Motor neuron (in vitro differentiated cells): ENCODE data around the gene PRKCA. TPM values are rescaled to one million over a fixed set of nuclear protein-coding genes. Genes with fewer than 3 reads are reported as not detected.
"Not testable (repeated sequence)": the region's sequence is repeated elsewhere in the genome, so short reads cannot be mapped to it uniquely, and the experiment has no call there.

Experiments
- ATAC-seq, 8 experiments: fragments of 200-7000 bp; cut with Tn5 transposase; replicated peaks in 6 of 8; 2 replicates each; pipeline ENCODE4 v1.8.0; 2021; ENCODE audit warnings: mild to moderate bottlenecking in 8 of 8, moderate library complexity in 8 of 8
- H3K27ac ChIP-seq, 2 donors: fragments of 250-450 bp; sonication (Bioruptor Pico); 2 replicates each; pipeline ENCODE4 v1.9.0; 2021; ENCODE audit warnings: antibody characterized with exemption in 2 of 2, mild to moderate bottlenecking in 2 of 2, moderate library complexity in 1 of 2
- H3K4me1 ChIP-seq, 2 donors: fragments of 250-450 bp; sonication (Bioruptor Pico); replicated peaks in 1 of 2; 2 replicates each; pipeline ENCODE4 v1.6.1; 2021; ENCODE audit warnings: antibody characterized with exemption in 2 of 2, mild to moderate bottlenecking in 2 of 2, moderate library complexity in 1 of 2
- H3K4me3 ChIP-seq, 5 donors: fragments of 250-450 bp; sonication (Bioruptor Pico); 2 replicates each; pipeline ENCODE4 v1.9.0; 2021; ENCODE audit warnings: antibody characterized with exemption in 5 of 5, mild to moderate bottlenecking in 5 of 5, moderate library complexity in 4 of 5
- WGBS, 10 experiments: fragments of 450-650 bp; shearing (Covaris generic); methylation state at CpG; one replicate each; pipeline ENCODE4 v1.0.0; 2022; 5-methylcytosine and 5-hydroxymethylcytosine counted together
- in situ Hi-C, 9 experiments: fragments of 400-800 bp; cut with MboI; loops; one replicate each; pipeline ENCODE4 v1.15.0; 2021; ENCODE audit warnings: low sequenced_read_pairs in 9 of 9, low pct_unique_long_range_greater_than_20kb in 2 of 9; ENCODE audit not compliant: unreplicated experiment in 9 of 9
- total RNA-seq, 8 experiments: library from RNA; unstranded; fragments of 300-600 nt; gene quantifications; 2 replicates each; pipeline versions ENCODE4 v1.2.3 to v1.2.4, GENCODE V29; 2022

PRKCA gene
- total RNA-seq, 8 experiments from 2014 or later, result 5.6 to 38.8 (median 8.7) TPM

GRCh38 chr17:66340720-66341119, 38.3 kb downstream of the PRKCA start:
- ATAC-seq, result no peak
- Histone ChIP-seq H3K27ac (no peak overlapping the region), H3K4me1 (peaks cover 4 to 9% of the 10 kb centered on the region in 2 donors), H3K4me3 (no peak overlapping the region)
- 43 to 100% (median 81%) methylated on average over 1 to 2 of the region's 2 CpGs; no CpG with 5 or more reads in 4 of the 10 experiments for WGBS, 10 experiments
- in situ Hi-C loops, result no loop called here

- in situ Hi-C loops, result no loop called here
- no peak overlapping the region for H3K27ac ChIP-seq
- H3K4me3 ChIP-seq, result no peak overlapping the region
- peaks cover 4 to 9% of the 10 kb centered on the region in 2 donors for H3K4me1 ChIP-seq
- no peak for ATAC-seq
- 50 to 100% (median 75%) methylated on average over 1 to 4 of the region's 4 CpGs; no CpG with 5 or more reads in 1 of the 10 experiments for WGBS, 10 experiments
These were observed 39.0 kb downstream of the PRKCA start for GRCh38 chr17:66341462-66341861.

- ATAC-seq, H3K27ac ChIP-seq, H3K4me1 ChIP-seq, in situ Hi-C loops, H3K4me3 ChIP-seq: not testable (repeated sequence)
- 93 to 100% (median 100%) methylated on average over 1 to 2 of the region's 4 CpGs; no CpG with 5 or more reads in 3 of the 10 experiments for WGBS, 10 experiments
These were observed 39.9 kb downstream of the PRKCA start for GRCh38 chr17:66342263-66342662.

- 83 to 100% (median 100%) methylated on average over 1 to 3 of the region's 3 CpGs; no CpG with 5 or more reads in 4 of the 10 experiments for WGBS, 10 experiments
- no peak overlapping the region for H3K4me3 ChIP-seq
- H3K27ac ChIP-seq, result no peak overlapping the region
- in situ Hi-C loops, result no loop called here
- peaks cover 11 to 14% of the 10 kb centered on the region in 2 donors for H3K4me1 ChIP-seq
- no peak for ATAC-seq
These were observed 41.2 kb downstream of the PRKCA start for GRCh38 chr17:66343531-66344078.

- in situ Hi-C loops, result no loop called here
- no peak for ATAC-seq
- 90 to 100% (median 96%) methylated on average over 3 to 4 of the region's 4 CpGs; no CpG with 5 or more reads in 3 of the 10 experiments for WGBS, 10 experiments
These were observed 42.1 kb downstream of the PRKCA start for GRCh38 chr17:66344473-66344872.

GRCh38 chr17:66345264-66345663, 42.9 kb downstream of the PRKCA start:
- H3K27ac ChIP-seq, result no peak overlapping the region
- H3K4me1 ChIP-seq, result peaks cover 13 to 17% of the 10 kb centered on the region in 2 donors
- ATAC-seq, result peak in 1 of 8 experiments; percentile 36
- no peak overlapping the region for H3K4me3 ChIP-seq
- 24 to 85% (median 33%) methylated on average over 2 to 4 of the region's 4 CpGs; no CpG with 5 or more reads in 3 of the 10 experiments for WGBS, 10 experiments
- in situ Hi-C loops, result no loop called here

More at GRCh38 chr17:66344473-66344872, 42.1 kb downstream of the PRKCA start:
- Histone ChIP-seq H3K4me1 (peaks cover 13 to 17% of the 10 kb centered on the region in 2 donors), H3K4me3 (no peak overlapping the region), H3K27ac (no peak overlapping the region)

GRCh38 chr17:66345949-66346638, 43.7 kb downstream of the PRKCA start:
- ATAC-seq, H3K27ac ChIP-seq, H3K4me3 ChIP-seq, in situ Hi-C loops: not testable (repeated sequence)
- peaks cover 13 to 17% of the 10 kb centered on the region in 2 donors for H3K4me1 ChIP-seq
- 82 to 100% (median 96%) methylated on average over 2 to 9 of the region's 12 CpGs for WGBS, 10 experiments

GRCh38 chr17:66347661-66348514, 45.5 kb downstream of the PRKCA start:
- 72 to 100% (median 88%) methylated on average over 2 to 7 of the region's 10 CpGs; no CpG with 5 or more reads in 1 of the 10 experiments for WGBS, 10 experiments
- Histone ChIP-seq H3K27ac (no peak overlapping the region), H3K4me3 (no peak overlapping the region), H3K4me1 (peaks cover 13 to 17% of the 10 kb centered on the region in 2 donors)
- in situ Hi-C loops, result no loop called here
- ATAC-seq, result no peak

GRCh38 chr17:66348584-66349165, 46.3 kb downstream of the PRKCA start:
- peak; percentile 19 to 74 (median 66) for ATAC-seq
- in situ Hi-C loops, result no loop called here
- WGBS, 10 experiments, result 17 to 100% (median 74%) methylated on average over 2 to 4 of the region's 4 CpGs; no CpG with 5 or more reads in 2 of the 10 experiments

GRCh38 chr17:66349521-66350254, 47.3 kb downstream of the PRKCA start:
- WGBS, 10 experiments, result 62 to 97% (median 82%) methylated on average over 3 to 9 of the region's 12 CpGs; no CpG with 5 or more reads in 2 of the 10 experiments
- in situ Hi-C loops, result no loop called here
- no peak for ATAC-seq
- no peak overlapping the region for H3K4me3 ChIP-seq
- H3K4me1 ChIP-seq, result peaks cover 13 to 21% of the 10 kb centered on the region in 2 donors
- H3K27ac ChIP-seq, result no peak overlapping the region

More at GRCh38 chr17:66348584-66349165, 46.3 kb downstream of the PRKCA start:
- Histone ChIP-seq H3K4me3 (no peak overlapping the region), H3K27ac (no peak overlapping the region), H3K4me1 (peaks cover 13 to 17% of the 10 kb centered on the region in 2 donors)

- WGBS, 10 experiments, result 53 to 100% (median 92%) methylated on average over 1 to 7 of the region's 10 CpGs; no CpG with 5 or more reads in 3 of the 10 experiments
- in situ Hi-C loops, H3K27ac ChIP-seq, ATAC-seq, H3K4me3 ChIP-seq: not testable (repeated sequence)
- peaks cover 9 to 21% of the 10 kb centered on the region in 2 donors for H3K4me1 ChIP-seq
These were observed 48.2 kb downstream of the PRKCA start for GRCh38 chr17:66350576-66350975.

- Histone ChIP-seq H3K27ac (no peak overlapping the region), H3K4me1 (peaks cover 8 to 19% of the 10 kb centered on the region in 2 donors), H3K4me3 (no peak overlapping the region)
- in situ Hi-C loops, result no loop called here
- no peak for ATAC-seq
- 83 to 100% (median 97%) methylated on average over 1 to 5 of the region's 5 CpGs; no CpG with 5 or more reads in 4 of the 10 experiments for WGBS, 10 experiments
These were observed 48.6 kb downstream of the PRKCA start for GRCh38 chr17:66351033-66351432.
